HG03460 (cell line): Measurements from ENCODE around the gene MRPL46.
"Not testable (repeated sequence)": the region's sequence is repeated elsewhere in the genome, so short reads cannot be mapped to it uniquely, and the experiment has no call there.

Experiments
- ATAC-seq: cut with Tn5 transposase; IDR thresholded peaks from one replicate; pipeline ENCODE4 v1.9.1; 2021; ENCODE audit not compliant: unreplicated experiment

Gene MRPL46

DNA sequence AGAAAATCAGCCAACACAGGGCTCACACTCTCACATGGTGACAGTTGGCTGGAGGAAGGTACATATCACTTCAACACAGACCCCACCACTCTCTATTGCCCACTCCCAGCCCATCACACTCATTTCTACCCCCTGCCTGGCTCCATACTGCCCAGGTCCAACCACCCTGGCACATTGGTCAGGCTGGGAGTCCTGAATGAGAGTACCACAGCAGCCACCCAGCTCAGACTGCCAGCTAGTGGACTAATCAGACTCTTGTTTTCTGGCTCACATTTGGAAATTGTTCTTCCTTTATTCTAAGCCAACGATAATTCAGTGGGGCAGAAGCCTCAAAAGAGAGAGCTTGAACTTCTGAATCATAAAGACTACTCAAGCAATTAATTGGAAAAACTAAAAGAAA lies 20.0 kb downstream of the MRPL46 start:
- no peak for ATAC-seq

DNA sequence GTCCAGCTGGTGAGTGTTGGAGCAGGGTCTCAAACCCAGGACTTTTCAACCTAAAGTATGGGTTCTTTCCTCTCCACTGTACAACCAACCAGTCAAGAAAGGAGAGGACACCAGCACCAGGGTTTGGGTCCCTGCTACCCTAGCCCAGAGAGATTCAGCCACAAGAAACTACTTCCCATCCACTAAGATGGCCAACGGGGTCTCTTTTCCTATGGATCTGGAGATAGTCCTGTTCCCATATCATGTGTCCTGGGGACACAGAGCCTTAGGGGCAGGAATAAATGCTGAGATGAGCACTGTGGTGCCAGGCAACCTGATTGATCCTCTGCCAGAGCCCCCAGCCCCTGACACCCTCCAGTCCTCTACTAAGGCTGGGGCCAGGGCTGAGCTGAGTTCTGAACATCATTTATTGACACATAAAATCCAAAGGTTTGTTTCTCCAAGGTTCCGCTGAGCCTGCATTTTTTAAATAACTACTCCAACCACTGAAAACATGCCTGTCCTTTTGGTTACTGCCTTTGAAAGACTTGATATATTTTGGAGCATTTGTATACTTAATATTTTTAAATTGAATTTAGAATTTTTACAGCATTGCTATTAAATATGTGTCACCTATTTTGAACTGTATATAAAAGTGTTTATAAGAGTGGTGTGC lies 26.0 kb downstream of the MRPL46 start:
- ATAC-seq, result no peak

DNA sequence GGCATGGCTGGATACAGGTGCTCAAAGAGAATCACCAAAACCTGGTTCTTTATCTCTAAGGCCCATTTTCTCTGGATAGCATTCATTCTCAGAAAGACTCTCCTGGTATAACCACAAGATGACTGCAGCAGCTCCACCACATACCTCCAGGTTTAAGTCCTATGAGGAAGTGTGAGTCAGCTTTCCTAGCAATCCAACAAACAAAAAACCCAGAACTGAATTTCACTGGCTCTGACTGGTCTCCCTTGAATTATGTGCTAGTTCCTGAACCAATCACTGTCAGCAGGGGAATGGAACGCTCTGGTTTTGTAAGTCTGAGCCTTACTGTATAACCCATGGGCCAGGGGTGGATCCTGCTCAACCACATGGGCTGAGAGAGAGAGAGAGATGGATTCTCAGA lies 27.2 kb downstream of the MRPL46 start:
- no peak for ATAC-seq

GRCh38 chr15:88438181-88438580 lies 29.0 kb downstream of the MRPL46 start:
- ATAC-seq, result no peak

- not testable (repeated sequence) for ATAC-seq
These were observed 33.1 kb downstream of the MRPL46 start for GRCh38 chr15:88434106-88434505.

DNA sequence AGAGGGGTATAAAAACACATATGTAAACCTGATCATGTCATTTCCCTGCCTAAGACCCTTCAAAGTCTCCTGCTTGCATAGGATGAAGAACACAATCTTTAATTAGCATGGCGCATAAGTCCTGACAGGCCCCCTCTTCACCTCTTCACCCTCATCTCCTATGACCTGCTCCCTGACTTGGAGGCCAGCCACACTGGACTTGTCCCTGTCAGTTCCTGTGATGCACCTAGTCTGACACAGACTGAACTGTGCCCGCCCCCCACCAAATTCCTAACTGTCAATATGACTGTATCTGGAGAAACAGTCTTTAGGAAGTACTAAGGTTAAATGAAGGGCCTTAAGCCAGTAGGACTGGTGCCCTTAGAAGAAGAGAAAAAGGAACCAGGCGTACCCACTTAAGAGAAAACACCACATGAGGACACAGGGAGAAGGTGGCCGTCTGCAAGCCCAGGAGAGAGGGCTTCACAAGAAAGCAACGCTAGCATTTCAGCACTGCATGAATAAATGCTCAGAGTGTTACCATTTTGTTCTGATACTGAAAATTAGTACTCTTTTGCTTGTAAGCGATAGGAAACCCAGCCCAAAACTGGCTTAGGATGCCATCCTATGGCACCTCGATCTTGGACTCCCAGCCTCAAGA lies 34.0 kb downstream of the MRPL46 start:
- no peak for ATAC-seq

GRCh38 chr15:88431441-88431840 lies 35.7 kb downstream of the MRPL46 start:
- no peak for ATAC-seq

DNA sequence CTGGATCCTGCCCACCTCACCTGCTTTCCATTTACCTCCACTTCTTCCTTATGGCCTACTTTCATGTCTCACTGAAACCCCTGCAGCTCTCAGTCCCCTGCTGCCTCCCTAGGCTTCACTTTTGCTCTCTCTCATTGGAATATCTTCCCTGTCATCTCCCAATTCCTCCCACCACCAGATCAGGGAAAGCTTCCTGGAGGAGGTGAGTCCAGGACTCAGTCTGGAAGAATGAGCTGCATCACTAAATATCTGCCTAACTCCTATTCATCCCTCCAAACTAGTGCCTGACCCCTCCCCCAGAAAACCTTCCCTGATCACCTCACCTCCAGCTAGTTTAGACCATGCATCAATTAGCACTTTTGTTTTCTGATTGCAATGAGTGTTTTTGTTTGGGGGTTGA lies 37.1 kb downstream of the MRPL46 start:
- ATAC-seq, result no peak

GRCh38 chr15:88428805-88429605 lies 38.2 kb downstream of the MRPL46 start:
- ATAC-seq, result no peak

GRCh38 chr15:88428053-88428452 lies 39.1 kb downstream of the MRPL46 start:
- no peak for ATAC-seq

GRCh38 chr15:88426304-88426703 lies 40.9 kb downstream of the MRPL46 start:
- ATAC-seq, result no peak

- ATAC-seq, result no peak
These were observed 43.9 kb downstream of the MRPL46 start for GRCh38 chr15:88423331-88423730.

- ATAC-seq, result no peak
These were observed 47.4 kb downstream of the MRPL46 start for GRCh38 chr15:88419830-88420229.
